Central memory CD4-positive, alpha-beta T cell (primary cell): ENCODE data around the gene KIAA1755.
"Not testable (repeated sequence)": the region's sequence is repeated elsewhere in the genome, so short reads cannot be mapped to it uniquely, and the experiment has no call there.

ENCODE experiments used
- DNase-seq: peaks from one replicate; pipeline ENCODE4 v3.0.0; 2022

The KIAA1755 gene

DNA sequence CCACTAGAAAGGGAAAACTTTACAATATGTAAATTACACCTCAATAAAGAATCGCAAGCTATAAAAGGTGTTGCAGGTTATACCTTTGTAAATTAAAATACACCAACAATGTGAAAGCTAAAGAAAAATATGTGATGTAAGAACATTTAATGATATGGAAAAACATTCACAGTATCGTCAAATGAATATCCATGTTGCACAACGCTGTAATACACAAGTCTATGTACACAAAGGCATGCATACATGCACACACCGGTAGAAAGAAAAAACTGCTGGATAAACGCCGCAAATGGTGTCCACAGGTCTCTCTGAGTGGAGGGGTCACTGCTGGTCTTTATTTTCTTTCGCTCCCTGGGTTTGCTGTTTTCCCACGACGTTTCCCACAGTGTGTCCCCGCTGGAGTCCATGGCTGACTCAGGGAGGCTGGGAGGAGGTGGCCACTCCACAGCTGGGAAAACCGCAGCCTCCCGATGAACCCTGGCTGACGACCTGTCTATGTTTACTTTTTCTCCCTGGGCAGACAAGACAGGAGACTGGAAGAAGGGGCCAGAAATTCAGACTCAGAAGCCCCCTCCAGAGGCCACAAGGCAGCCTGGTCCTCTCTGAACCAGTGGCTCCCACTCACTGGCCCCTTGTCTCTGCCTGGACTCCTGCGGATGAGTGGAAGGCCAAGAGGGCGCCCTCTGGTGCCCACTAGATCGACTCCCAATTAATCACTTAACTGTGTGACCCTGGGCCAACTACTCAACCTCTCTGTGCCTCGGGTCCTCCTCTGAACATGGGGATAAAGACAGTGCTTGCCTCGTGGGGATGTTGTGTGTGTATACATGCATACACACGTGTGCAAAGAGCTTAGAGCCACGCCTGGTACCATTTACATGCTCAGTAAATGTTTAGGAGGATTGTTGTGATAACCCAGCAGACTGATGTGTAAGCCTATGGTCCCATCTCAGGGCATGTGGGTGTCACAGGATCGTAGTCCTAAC, 30.6 kb upstream of the KIAA1755 start:
- DNase-seq: no peak

DNA sequence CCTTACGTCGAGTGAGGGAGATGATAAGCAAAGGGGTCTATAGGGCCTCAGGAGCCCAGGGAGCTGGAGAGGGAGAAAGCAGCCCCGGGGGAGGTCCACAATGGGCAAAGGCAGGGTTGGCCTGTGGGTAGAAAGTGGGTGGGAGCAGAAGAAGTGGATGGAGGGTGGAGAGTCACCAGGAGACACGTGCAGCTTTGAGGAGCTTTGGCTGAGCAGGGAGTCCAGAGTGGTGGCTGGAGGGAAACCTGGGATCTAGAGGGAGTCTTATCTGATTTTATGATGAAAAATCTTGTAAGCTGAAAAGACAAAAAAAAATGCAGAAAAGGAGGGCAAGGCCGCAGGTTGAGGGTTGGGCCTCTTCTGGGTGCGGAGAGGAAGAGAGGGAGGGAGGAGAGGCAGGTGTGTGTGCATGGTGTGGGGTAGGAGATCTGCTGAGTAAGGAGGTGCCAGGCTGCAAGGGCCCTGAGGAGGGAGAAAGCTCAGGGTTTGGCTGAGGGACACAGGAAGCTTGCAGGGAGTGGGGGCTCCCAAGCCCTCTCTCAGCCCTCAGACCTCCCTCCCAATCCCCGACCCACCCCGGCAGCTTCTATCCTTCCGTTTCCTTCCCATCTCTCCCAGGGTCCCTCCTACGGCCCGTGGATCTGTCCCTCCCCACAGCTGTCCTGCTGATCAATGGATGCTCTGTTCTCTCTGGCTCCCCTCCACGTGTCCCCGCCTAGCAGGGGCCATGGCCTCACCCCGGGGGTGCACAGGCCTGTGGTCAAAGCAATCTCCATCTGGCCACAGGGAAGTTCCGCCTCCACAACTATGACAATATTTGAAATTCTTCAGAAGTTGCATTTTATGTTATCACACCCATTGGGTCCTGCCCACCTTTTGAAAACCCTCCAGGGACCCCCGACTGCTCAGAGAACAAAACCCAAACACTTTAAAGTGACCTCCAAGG, 26.3 kb upstream of the KIAA1755 start:
- DNase-seq: no peak

DNA sequence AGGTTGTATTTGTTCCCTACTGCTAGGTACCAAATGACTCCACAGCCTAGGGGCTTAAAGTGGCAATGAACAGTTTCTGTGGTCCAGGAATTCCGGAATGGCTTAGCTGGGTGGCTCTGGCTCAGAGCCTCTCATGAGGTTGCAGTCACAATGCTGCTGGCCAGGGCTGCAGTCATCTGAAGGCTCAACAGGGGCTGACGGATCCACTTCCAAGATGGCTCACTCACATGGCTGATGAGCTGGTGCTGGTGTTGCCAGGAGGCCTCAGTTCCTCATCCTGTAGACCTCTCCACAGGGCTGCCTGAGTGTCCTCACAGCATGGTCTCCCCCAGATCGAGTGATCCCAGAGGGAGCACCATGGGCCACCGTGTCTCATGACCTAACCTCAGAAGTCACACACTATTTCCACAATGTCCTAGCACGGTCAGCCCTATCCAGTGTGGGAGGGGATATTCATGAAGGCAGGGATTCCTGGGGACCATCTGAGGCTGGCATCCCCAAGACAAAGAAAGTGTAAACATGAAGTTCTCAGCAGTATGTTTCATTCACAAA, 24.4 kb upstream of the KIAA1755 start:
- no peak for DNase-seq

DNA sequence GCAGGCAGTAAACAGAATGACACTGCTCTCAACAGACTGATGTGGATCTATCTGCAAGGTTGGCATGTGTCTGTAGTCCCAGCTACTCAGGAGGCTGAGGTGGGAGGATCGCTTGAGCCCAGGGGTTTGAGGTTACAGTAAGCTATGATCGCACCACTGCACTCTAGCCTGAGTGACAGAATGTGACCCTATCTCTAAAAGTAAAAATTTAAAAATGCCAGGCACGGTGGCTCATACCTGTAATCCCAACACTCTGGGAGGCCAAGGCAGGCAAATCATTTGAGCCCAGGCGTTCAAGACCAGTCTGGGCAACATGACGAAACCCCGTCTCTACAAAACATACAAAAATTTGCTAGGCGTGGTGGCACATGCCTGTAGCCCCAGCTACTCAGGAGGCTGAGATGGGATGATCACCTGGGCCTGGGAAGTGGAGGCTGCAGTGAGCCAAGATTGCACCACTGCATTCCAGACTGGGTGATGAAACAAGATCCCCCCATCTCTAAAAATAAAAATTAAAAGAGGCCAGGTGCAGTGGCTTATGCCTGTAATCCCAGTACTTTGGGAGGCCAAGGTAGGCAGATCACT, 23.6 kb upstream of the KIAA1755 start:
- not testable (repeated sequence) for DNase-seq

DNA sequence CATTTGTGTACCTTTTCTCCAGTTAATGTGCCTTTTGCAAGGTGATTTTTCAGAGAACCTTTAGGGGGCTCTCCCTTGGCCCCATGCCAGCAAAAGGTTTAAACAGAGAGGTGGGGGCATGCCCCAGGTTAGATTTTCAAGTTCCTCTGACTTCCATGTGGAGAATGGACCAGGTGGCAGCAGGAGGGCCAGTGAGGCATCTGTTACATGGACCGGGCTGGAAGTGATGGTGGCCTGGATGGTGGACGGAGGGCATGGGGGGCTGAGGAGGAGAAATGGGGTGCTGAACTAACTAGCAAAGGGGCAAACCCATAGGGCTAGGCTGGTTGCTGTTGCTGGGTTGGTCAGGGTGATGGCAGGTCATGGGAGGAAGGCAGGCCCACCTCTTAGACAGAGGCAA, 22.7 kb upstream of the KIAA1755 start:
- DNase-seq: no peak

DNA sequence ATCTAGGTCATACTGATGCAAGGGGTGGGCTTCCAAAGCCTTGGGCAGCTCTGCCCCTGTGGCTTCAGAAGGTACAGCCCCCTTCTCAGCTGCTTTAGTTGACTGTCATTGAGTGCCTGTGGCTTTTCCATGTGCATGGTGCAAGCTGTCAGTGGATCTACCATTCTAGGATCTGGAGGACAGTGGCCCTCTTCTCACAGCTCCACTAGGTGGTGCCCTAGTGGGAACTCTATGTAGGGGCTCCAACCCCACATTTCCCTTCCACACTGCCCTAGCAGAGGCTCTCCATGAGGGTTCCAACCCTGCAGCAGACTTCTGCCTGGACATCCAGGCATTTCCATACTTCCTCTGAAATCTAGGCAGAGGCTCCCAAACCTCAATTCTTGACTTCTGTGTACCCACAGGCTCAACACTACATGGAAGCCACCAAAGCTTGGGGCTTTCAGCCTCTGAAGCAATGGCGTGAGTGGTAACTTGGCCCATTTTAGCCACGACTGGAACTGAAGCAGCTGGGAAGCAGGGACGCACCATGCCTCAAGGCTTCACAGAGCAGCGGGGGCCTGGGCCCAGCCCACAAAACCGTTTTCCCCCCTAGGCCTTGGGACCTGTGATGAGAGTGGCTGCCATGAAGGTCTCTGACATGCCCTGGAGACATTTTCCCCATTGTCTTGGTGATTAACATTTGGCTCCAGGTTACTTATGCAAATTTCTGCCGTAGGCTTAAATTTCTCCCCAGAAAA, 20.8 kb upstream of the KIAA1755 start:
- not testable (repeated sequence) for DNase-seq

DNA sequence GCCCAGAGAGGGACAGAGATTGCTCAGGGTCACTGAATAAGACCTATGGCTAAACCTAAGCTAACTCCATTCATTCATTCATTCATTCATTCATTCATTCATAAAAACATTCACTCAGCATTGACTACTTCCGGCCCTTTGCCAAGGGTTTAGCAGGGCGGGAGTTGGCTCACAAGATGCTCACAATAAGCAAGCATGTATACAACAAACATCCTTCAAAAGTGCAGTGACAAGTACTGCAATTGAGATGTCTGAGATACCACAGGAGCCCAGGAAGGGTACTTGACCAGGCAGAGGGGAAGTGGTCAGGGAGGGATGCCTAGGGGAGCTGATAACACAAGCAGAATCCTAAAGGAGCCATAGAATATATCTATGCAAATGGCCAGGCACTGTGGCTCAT, 18.2 kb upstream of the KIAA1755 start:
- no peak for DNase-seq

DNA sequence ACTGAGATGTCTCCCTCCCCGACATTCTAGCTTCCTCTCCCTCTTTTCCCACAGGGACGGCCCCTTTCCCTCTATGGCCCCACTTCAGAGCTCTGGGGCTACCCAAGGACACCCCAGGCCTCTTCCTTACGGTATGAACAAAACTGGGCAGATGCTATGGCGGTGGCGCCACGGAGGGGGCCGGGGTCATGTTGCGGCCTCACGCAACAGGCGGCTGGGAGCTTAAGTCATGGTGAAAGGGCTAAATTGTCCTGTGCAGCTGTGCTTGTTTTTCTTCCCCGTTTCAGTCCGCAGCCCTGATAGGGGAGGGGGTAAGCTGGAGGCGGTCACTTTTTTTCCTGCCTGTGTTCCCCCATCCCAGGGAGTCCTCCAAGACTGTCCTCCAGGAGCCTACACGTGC, 17.6 kb upstream of the KIAA1755 start:
- no peak for DNase-seq

DNA sequence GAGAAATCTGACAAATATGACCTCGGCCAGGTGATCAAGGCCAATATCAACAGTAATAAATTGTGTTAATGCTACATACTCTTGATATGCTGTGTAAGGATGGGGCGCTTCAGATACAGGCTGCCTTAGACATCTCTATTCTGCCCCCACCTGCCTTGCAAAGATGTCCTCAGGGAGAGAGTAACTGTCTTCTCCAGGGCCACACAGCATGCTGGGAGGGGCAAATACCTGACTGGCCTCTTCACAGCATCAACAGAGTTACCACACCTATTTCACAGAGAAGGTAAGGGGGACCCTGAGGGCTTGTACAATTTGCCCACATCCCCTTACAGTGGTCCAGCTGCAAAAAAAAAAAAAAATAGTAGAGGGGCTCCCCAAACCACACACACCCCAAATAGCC, 17.2 kb upstream of the KIAA1755 start:
- DNase-seq: no peak

DNA sequence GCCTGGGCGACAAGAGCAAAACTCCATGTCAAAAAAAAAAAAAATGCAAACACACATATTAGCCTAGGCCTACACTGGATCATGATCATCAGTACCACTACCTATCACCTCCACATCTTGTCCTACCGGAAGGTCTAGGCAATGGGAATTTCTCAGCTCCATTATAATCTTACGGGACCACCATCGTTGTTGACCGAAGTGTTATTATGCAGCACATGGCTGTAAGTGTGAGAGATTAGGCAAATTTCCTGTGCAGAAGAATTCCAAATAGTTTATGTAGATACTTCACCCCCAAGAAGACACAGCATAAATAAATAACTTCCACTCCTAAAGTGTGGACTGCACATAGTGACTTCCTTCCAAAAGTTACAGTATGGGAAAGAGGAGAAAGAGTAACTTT, 16.8 kb upstream of the KIAA1755 start:
- DNase-seq: no peak

DNA sequence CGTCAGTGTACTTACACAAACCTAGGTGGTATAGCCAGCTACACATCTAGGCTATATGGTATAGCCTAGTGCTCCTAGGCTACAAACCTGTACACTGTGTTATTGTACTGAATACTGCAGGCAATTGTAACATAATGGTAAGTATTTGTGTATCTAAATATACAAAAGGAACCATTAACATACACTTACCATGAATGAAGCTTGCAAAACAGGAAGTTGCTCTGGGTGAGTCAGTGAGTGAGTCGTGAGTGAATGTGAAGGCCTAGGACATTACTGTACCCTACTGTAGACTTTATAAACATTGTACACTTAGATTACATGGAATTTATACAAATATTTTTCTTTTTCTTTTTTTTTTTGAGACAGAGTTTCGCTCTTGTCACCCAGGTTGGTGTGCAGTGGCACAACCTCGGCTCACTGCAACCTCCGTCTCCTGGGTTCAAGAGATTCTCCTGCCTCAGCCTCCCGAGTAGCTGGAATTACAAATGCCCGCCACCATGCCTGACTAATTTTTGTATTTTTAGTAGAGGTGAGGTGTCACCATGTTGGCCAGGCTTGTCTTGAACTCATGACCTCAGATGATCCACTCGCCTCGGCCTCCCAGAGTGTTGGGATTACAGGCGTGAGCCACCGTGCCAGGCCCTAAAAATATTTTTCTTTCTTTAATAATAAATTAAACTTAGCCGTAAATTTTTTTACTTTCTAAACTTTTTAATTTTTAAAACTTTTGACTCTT, 15.4 kb upstream of the KIAA1755 start:
- DNase-seq: no peak

DNA sequence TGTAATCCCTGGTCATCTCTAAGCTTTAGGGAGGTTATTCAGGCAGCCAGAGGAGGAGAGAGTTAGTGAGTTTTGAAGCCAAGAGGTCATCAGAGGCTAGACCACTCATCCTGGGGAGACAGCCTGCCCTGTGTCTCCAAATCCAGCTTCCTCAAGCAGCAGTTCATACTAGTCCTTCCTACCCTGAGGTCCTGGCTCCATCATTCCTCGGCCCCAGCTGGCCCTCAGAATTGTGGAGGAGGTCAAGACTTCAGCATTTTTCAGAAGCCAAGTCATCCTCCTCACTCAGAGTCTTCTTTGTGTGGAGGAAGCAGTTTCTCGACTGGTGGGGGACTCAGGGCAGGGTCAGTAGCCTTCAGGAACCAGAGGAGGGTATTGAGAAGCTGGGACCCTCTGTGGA, 12.4 kb upstream of the KIAA1755 start:
- no peak for DNase-seq

DNA sequence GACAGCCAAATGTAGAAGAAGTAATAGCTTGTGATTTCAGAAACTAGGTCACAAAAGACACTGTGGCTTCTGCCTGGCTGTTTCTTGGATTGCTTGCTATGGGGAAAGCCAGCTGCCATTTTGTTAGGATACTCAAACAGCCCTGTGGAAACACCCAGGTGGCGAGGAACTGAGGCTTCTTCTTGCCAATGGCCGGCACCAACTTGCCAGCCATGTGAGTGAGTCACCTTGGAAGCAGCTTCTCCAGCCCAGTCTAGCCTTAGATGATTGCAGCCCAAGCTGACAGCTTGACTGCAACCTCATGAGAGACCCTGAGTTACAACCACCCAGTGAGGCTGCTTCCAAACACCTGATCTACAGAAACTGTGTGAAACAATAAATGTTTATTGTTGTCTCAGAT, 11.9 kb upstream of the KIAA1755 start:
- no peak for DNase-seq

DNA sequence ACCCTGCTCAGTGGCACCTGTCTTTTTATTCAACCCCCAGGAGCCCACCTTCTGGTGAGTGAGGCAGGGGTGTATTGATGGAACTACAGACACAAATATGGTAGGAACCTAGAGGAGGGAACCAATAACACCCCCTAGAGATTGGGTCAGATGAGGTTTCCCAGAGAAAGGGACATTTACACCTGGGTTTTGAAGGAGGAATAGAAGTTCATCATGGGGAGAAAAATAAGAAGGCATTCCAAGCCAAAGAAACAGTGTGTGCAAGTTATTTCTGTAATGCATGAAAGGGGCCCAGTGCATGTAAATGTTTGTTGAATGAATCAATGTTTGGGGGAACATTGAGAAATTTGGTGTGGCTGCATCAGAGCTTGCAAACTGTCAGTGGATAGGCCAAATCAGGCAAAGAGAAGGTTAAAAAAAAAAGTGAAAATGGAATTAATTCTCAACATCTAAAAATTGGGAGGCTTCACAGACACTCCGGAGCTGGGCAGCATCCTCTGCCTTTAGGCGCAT, 11.1 kb upstream of the KIAA1755 start:
- no peak for DNase-seq

DNA sequence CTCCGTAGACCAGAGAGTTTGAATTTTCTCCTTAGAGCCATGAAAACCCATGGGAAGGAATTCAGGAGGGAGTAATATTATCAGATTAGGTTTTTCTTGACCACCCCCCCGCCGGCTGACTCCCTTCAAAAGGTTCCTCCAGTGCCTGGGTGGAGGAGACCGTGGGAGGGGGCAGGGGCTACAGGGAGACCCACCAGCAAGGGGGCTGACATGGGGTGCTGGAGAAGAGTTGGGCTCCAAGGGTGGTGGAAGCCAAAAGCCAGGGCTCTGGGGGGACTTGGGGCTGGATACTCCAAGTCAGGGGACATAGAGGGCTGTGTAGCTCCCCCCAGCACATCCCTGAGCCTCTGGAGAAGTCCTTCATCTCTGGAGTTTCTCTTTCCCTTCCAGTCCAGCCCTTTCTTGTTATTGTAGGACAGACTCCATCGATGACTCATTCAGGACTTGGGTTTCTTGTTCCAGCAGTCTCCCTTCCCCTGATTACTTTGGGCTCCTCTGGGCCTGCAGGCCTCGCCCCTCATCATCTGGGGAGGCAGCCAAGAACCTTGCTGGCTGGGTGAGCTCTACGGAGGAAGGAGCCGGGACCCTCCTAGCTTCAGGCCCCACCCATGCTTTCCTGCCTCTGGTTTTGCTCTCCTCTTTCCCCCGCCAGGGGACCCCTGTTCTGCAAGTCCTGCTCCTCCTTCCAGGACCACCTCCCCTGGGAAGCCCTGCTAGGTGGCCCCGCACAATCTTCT, 10.5 kb upstream of the KIAA1755 start:
- DNase-seq: no peak

DNA sequence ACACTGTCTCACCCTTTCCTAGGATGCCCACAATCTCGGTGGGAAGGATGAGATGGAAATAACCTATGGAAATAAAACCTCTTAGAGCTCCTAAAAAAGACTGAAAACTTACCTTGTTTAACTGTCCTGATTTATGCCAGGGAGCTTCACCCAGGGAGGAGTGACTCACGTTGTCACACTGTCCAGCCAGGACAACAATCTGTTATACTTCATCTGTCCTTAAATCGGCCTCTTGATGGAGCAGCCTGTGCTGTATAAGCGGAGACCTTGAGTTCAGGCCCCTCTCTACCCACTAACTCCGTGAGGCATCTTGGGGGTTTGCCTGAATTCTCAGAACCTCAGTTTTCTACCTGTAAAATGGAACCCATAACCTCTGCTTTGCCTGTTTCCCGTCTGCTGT, 9.2 kb upstream of the KIAA1755 start:
- DNase-seq: no peak

DNA sequence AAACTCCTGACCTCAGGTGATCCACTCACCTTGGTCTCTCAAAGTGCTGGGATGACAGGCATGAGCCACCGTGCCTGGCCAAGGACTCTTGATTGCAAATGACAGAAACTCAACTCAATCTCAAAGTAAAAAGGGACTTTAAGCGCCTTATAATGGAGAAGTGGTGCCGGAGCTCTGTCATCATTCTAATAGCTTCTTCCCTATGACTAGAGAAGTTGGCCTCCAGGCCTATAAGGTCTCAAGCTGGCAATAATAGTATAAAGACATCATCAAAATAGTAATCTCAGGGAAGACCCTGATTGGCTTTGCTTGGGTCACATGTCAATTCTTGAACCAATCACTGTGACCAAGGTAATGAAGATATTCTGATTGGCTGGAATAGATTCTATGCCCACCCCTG, 8.5 kb upstream of the KIAA1755 start:
- no peak for DNase-seq

DNA sequence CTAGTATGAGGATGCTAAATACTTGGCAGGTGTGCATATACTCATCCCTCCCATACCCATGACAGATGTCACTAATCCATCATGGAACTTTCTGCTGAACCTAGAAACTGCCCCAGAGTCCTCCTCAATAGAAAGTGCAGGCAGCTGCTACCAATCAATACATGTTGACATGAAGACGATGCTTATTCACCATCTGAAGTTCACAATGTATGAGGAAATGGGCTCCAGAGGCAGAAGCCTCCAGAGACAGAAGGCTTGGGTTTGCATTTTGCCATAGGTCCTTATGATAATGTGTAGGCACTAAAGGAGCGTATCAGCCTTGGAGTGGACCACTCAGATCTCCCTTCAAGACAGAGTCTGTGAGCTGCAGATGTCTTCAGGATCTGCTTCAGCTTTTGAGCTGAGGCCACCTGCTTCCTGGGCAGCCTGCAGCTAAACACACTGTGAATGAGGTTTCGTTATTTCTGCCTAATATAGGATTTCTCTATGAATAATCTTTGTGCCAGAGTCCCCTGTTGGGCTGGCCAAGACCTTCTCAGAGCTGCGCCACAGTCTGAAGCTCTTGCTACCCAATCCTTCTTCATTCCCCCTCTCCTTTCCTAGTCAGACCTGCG, 7.5 kb upstream of the KIAA1755 start:
- DNase-seq: no peak

DNA sequence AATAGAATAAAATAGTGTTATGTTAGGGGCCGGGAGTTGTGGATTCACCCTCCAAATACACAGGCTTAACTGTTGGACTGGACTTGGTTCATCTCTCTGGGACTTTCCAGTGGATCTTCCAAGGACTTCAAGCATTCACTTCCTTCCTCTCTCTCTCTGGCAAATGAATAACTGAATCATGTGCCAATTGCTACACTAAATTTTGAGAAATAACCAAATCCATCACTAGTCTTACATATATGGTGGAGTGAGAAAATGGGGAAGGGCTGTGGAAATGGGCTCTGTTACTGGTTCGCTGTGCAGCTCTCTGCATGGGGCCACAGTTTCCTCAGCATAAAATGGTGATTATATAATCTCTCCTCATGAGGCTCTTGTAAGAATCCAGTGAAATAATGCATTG, 6.8 kb upstream of the KIAA1755 start:
- DNase-seq: no peak

DNA sequence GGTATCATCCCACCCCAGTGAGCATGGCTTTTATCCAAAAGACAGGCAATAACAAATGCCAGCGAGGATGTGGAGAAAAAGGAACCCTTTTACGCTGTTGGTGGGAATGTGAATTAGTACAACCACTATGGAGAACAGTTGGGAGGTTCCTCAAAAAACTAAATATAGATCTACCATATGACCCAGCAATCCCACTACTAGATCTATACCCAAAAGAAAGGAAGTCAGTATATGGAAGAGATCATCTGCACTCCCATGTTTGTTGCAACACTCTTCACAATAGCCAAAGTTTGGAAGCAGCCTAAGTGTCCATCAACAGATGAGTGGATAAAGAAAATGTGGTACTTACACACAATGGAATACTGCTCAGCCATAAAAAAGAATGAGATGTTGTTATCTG, 5.9 kb upstream of the KIAA1755 start:
- DNase-seq: no peak
